Midbrain (tissue), 1 donor: Measurements from ENCODE around the gene GLDC.
"Not testable (repeated sequence)": the region's sequence is repeated elsewhere in the genome, so short reads cannot be mapped to it uniquely, and the experiment has no call there.

Source experiments
- DNase-seq: peaks from one replicate; lab custom pipeline; 2025; lab: John Stamatoyannopoulos, UW

Gene GLDC

GRCh38 chr9:6566409-6567139 lies 79.0 kb downstream of the GLDC start:
- DNase-seq = no peak

GRCh38 chr9:6565312-6565711 lies 80.2 kb downstream of the GLDC start:
- no peak for DNase-seq

GRCh38 chr9:6564868-6565267 lies 80.7 kb downstream of the GLDC start:
- DNase-seq = no peak

DNA sequence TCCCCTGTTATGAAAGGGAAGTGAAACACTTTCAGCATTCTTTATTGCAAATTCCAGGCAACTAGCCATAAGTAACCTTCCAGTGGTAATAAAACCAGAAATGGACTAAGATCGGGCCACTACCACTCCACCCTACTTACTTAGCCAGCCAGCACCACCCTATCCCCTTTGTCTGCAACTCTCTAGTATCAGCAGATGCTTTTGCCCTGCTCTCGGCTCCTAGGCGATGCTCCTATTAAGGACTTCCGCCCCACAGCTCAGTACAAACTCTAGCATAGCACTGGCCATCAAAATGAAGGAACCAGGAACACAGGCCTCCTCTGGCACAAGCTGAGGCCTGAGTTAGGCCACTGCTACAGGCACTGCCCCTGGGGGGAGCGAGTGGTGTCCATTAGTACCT lies 81.2 kb downstream of the GLDC start:
- no peak for DNase-seq

DNA sequence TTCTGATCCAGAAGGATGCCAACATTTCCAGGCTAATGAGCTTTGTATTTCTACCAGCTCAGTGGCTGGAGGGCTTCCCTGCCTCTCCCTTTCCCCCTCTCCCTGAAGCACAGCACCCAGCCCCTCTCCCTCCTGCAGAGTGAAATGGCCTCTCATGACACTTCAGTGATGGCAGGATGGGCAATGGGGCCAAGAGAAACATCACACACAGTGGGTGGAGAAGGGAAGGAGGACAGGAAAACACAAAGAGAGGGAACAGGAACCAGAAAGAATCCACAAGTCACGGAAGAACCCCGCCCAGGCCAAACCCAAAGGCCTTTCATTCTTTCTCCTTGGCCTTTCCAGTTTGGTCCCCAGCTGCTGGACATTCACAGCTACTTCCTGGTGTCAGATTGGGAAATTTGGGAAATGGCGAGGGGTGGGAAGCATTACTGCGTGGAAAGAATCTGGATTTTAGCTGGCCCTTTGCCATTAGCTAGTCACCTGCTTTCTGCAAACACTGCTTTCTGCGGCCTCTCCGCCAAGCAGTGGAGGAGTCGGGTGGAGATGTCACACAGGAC lies 82.6 kb downstream of the GLDC start:
- DNase-seq = no peak

DNA sequence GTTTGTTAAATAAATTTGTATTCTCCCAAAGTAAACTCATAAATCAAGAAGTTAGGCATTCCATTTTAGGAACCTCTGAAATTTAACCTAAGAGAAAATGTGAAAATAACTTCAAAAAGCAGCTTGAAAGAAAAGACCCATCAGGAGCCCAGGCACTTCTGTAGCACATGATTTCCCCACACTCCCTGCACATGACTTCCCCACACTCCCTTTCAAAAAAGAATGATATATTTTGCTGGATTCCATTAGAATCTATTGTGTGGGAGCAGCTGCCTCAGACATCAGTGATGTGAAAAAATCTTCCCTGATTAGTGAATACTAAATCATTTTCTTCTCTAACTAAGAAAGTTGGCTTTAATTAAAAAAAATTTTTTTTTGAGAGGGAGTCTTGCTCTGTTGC lies 83.3 kb downstream of the GLDC start:
- no peak for DNase-seq

GRCh38 chr9:6557883-6558616 lies 87.5 kb downstream of the GLDC start:
- no peak for DNase-seq

DNA sequence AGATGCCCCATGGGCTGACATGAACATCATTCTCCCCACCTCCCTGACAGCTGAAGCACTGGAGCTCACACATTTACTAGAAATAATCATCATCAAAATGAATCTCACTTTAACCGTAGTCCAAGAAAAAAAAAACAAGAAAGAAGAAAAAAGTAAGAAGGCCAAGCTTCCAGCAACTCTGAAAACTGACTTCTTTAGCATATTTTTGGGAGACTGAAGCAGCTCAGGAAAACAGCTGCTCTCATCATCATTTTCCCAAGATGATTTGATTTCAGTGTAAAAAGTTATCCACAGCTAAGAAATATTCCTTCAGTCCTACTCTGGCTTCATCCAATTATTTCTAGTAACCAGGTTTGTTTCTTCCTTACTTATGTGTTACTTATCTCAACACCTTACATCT lies 91.7 kb downstream of the GLDC start:
- no peak for DNase-seq

DNA sequence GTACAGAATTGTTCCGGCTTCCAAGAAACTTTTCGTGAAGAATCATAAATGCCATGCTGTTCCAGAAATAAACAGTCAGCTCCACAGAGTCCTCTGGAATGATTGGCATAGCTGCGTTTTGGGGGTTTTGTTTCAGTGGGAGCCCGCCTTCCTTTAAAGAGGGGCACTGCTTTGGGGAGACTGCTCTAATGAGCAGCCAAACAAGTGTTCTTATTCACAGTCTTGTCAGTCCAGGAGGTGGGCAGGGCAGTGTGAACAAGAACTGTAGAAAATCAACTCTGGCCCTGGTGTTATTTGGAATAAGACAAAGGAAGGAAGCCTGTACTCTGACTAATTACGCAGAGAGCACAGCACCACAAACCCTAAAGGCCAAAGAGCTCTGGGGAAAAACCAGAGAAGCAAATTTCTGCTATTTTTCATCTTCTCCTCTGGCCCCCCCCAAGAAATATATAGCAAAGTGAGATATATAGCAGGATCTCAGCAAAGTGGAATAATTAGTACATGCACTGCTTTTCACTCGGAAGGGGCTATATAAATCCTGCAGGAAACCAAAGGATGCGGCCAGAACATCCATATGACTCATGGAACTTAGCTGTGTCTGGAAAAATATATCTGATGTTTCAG lies 92.9 kb downstream of the GLDC start:
- no peak for DNase-seq

DNA sequence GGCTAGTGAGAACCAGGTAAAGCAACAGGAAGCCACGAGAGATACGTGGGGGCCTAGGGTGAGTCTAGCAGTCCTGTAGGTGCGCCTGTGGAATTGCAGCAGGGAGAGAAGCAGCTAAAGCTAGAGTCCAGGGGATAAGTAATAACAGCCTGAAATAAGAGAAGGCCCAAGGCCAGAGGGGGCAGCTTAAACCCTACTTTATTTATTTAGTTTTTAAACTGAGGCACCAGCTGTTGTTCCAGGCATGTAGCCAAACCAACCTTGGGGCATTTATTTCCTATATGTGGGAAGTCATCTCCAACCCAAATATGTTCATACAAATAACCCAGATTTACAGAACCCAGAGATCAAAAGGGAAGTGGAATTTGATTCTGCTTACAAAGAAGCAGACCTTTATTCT lies 93.5 kb downstream of the GLDC start:
- no peak for DNase-seq

DNA sequence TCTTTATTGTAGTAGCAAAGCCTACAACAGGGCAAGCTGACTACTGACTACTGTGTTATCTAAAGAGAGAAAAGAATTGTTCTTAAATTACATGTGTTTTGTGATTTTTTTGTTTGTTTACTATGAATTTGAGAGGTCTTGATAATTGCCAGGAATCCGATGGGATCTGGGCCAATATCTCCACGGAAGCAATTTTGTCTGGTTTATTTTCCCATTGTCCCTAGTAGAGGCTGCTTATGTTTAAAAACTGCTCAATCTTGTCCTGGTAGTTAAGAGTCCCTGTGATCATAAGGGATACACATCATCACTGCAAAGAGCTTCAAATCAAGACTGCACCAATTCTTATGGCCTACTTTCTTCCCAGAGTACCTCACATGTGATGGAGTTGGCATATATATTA lies 94.4 kb downstream of the GLDC start:
- DNase-seq = no peak

- DNase-seq = no peak
These were observed 96.3 kb downstream of the GLDC start for GRCh38 chr9:6549106-6549800.

- no peak for DNase-seq
These were observed 100.4 kb downstream of the GLDC start for GRCh38 chr9:6545017-6545691.

DNA sequence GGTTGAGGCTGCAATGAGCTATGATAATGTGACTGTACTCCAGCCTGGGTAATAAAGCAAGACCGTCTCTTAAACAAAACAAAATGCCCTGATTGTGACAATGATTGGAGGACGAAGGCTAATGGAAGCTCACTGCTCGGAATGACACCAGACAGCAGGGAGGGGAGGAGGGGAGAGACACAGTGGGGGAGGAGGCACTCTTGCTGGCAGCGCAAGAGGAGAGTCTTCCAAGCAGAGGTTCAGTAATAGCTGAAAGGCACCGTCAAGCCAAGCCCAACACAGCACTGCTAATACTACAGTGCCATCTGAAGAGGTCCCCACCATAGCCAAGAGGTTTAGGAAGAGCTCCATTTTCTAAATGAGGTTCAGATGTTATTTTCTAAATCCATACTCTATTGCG lies 102.3 kb downstream of the GLDC start:
- no peak for DNase-seq

DNA sequence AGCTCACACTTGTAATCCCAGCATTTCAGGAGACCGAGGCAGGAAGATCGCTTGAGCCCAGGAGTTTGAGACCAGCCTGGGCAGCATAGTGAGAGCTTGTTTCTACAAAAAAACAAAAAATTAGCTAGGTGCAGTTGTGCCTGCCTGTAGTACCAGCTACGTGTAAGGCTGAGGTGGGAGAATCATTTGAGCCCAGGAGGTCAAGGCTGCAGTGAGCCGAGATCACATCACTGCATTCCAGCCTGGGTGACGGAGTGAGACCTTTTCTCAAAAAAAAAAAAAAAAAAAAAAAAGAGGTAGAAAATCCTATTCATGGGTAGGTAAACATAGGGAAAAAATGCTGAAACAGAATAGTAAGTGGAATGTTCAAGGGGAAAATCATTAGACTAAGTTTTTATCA lies 102.9 kb downstream of the GLDC start:
- not testable (repeated sequence) for DNase-seq

- no peak for DNase-seq
These were observed 106.9 kb downstream of the GLDC start for GRCh38 chr9:6538666-6539071.

GRCh38 chr9:6535594-6535993 lies 109.9 kb downstream of the GLDC start:
- DNase-seq = no peak

- no peak for DNase-seq
These were observed 120.0 kb downstream of the GLDC start for GRCh38 chr9:6525326-6526045.

GRCh38 chr9:6522263-6522662 lies 123.3 kb downstream of the GLDC start:
- DNase-seq = no peak

DNA sequence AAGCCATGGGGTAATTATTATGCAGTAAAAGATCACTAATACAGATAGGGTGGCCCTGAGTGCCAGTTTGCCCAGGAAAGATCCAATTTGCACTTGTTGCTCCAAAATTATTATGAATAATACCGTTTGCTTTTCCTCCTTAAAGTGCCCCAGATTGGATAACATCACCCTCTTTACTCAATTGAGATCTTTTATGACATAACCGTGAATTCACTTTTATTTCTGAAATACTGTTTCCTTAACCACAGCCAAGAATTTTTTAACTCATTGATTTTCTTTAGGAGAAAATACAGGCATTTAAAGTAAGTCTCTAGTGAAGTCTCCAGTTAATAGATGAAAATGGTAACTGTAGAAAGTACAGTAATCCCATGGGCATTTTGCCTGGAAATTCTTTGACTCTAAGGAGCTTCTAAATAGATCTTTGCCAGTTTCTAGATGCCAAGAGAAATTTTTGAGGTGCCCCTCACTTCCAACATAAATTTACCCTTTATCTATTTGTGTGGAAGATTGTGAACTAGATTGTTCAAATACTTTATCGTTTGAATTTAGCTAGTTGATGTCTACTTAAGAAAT lies 133.4 kb downstream of the GLDC start:
- DNase-seq = no peak

DNA sequence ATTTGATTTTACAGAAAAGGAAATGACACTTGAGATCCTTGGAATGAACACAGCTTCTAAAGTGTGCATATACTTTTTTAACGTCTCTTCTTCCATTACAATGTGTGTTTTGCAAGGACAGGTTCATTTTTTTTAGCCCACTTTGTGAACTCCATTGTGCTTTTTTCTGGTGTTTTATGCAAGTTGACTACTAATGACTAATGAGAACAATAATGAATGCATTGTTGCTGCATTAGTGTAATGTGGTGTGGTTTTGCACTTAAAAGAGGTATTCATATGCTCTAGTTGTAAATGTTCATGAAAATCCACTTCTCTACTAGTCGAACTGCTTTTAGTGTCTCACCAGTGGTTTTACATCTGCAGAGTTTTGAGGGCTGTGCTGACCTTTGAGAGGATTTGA lies 139.0 kb downstream of the GLDC start:
- DNase-seq = no peak
